SK-N-SH (cell line): Measurements from ENCODE around the gene VWF. TPM values are rescaled to one million over a fixed set of nuclear protein-coding genes. Genes with fewer than 3 reads are reported as not detected.

ENCODE experiments used
- CTCF ChIA-PET: fragments of 300-600, 350-600 bp; formaldehyde crosslinking; extraction: SDS; loops from one replicate; lab custom pipeline; 2021; lab: Yijun Ruan, JAX
- POLR2A ChIA-PET: fragments of 350-600 bp; sonication (Branson Sonifier 250); formaldehyde crosslinking; extraction: SDS; loops from one replicate; lab custom pipeline; 2020; ENCODE audit warnings: antibody characterized with exemption, inconsistent platforms; lab: Yijun Ruan, JAX
- DNase-seq: peaks from one replicate; pipeline ENCODE4 v3.0.0; 2012
- H2AFZ ChIP-seq: fragments of 200-600 bp; sonication (generic); 2 replicates; pipeline ENCODE4 v1.8.1; 2016; ENCODE audit warnings: antibody characterized with exemption, mild to moderate bottlenecking, low read depth
- H3F3A ChIP-seq: fragments of 200-600 bp; sonication (generic); replicated peaks from 2 replicates; pipeline ENCODE3; 2016; ENCODE audit warnings: antibody characterized with exemption, mild to moderate bottlenecking; ENCODE audit not compliant: insufficient read depth
- H3K27ac ChIP-seq, 2 experiments: fragments of 200-500 bp in 1 of 2; fragments of 200-600 bp in 1 of 2; sonication (Bioruptor generic) in 1 of 2; sonication (generic), shearing (Covaris generic) in 1 of 2; 2 replicates each; pipeline versions ENCODE4 v1.5.1 to v1.6.1; 2014 to 2016; ENCODE audit warnings: low read depth in 2 of 2, inconsistent platforms in 1 of 2, low read length in 1 of 2, mild to moderate bottlenecking in 1 of 2, mixed read lengths in 1 of 2
- H3K27me3 ChIP-seq: fragments of 200-600 bp; sonication (generic), shearing (Covaris generic); 2 replicates; pipeline ENCODE4 v1.6.1; 2016; ENCODE audit warnings: mixed run types; ENCODE audit not compliant: insufficient read depth
- H3K36me3 ChIP-seq, 2 experiments: fragments of 200-500 bp in 1 of 2; fragments of 200-600 bp in 1 of 2; sonication (Bioruptor generic) in 1 of 2; sonication (generic) in 1 of 2; replicated peaks in 1 of 2; 2 replicates each; pipeline versions ENCODE3 to v1.5.1; 2014 to 2016; ENCODE audit warnings: low read length in 1 of 2, mild to moderate bottlenecking in 1 of 2; ENCODE audit not compliant: insufficient read depth in 2 of 2, control insufficient read depth in 1 of 2
- H3K4me1 ChIP-seq, 2 experiments: fragments of 200-500 bp in 1 of 2; fragments of 200-600 bp in 1 of 2; sonication (Bioruptor generic) in 1 of 2; sonication (generic), shearing (Covaris generic) in 1 of 2; 2 replicates each; pipeline versions ENCODE4 v1.5.1 to v1.6.1; 2014 to 2016; ENCODE audit warnings: low read depth in 1 of 2, low read length in 1 of 2, mixed run types in 1 of 2; ENCODE audit not compliant: insufficient read depth in 2 of 2, control insufficient read depth in 1 of 2
- H3K4me2 ChIP-seq: fragments of 200-600 bp; sonication (generic), shearing (Covaris generic); 2 replicates; pipeline ENCODE4 v1.6.1; 2017; ENCODE audit warnings: mixed run types
- H3K4me3 ChIP-seq, 2 experiments: fragments of 200-500 bp in 1 of 2; fragments of 200-600 bp in 1 of 2; sonication (Bioruptor generic) in 1 of 2; sonication (generic), shearing (Covaris generic) in 1 of 2; 2 replicates each; pipeline versions ENCODE4 v1.5.1 to v1.8.1; 2014 to 2016; ENCODE audit warnings: low read depth in 2 of 2, inconsistent platforms in 1 of 2, low read length in 1 of 2, mild to moderate bottlenecking in 1 of 2, mixed read lengths in 1 of 2, moderate library complexity in 1 of 2
- H3K79me2 ChIP-seq: fragments of 200-600 bp; sonication (generic); 2 replicates; pipeline ENCODE4 v1.8.1; 2017; ENCODE audit warnings: mild to moderate bottlenecking; ENCODE audit not compliant: insufficient read depth
- H3K9ac ChIP-seq: fragments of 200-600 bp; sonication (generic); 2 replicates; pipeline ENCODE4 v1.6.1; 2017; ENCODE audit warnings: mixed run types
- H3K9me2 ChIP-seq: fragments of 200-600 bp; sonication (generic); 2 replicates; pipeline ENCODE4 v1.6.1; 2017; ENCODE audit warnings: mixed run types
- H3K9me3 ChIP-seq: fragments of 200-600 bp; sonication (generic); 2 replicates; pipeline ENCODE4 v1.6.1; 2017; ENCODE audit warnings: mixed run types, mild to moderate bottlenecking, moderate library complexity
- H4K20me1 ChIP-seq: fragments of 200-600 bp; sonication (generic); 2 replicates; pipeline ENCODE4 v1.6.1; 2017; ENCODE audit warnings: mild to moderate bottlenecking, mixed run types; ENCODE audit not compliant: insufficient read depth
- ELF1 ChIP-seq: IDR thresholded peaks from 2 replicates; pipeline ENCODE4 v1.4.0; 2012
- EZH2phosphoT487 ChIP-seq: fragments of 200-600 bp; sonication (generic); IDR thresholded peaks from 2 replicates; pipeline ENCODE4 v1.6.1; 2017; ENCODE audit warnings: low read depth, mixed run types, mild to moderate bottlenecking, antibody characterized with exemption, moderate library complexity, borderline replicate concordance
- JUND ChIP-seq: IDR thresholded peaks from 2 replicates; pipeline ENCODE4 v1.4.0; 2012
- NFIC ChIP-seq: IDR thresholded peaks from 2 replicates; pipeline ENCODE4 v1.4.0; 2012; ENCODE audit warnings: borderline replicate concordance
- RFX5 ChIP-seq: IDR thresholded peaks from 2 replicates; pipeline ENCODE4 v1.6.1; 2012; ENCODE audit warnings: mild to moderate bottlenecking, improper control_type of control experiment, low read length
- SIN3A ChIP-seq: IDR thresholded peaks from 2 replicates; pipeline ENCODE4 v1.6.1; 2012; ENCODE audit warnings: low read depth, mild to moderate bottlenecking, low read length, moderate library complexity, borderline replicate concordance
- YY1 ChIP-seq: IDR thresholded peaks from 2 replicates; pipeline ENCODE4 v1.4.0; 2012; ENCODE audit warnings: low read depth, mild to moderate bottlenecking
- WGBS: methylation state at CpG from one replicate; pipeline ENCODE4 v1.1.6; 2017; ENCODE audit warnings: low lambda C conversion rate; 5-methylcytosine and 5-hydroxymethylcytosine counted together
- polyA plus RNA-seq, 3 experiments: library from polyadenylated mRNA; depleted of rRNA; stranded (reverse); fragments of >200 nt; gene quantifications; 2 replicates each; pipeline ENCODE4 v1.2.3, GENCODE V29; 2012
- TF ChIP-seq, protein P1 (sequence below): IDR thresholded peaks from 2 replicates; pipeline ENCODE4 v1.4.0; 2012; ENCODE audit warnings: low read depth, borderline replicate concordance
- TF ChIP-seq, protein P2 (sequence below): IDR thresholded peaks from 2 replicates; pipeline ENCODE4; 2012
- TF ChIP-seq, protein P3 (sequence below): IDR thresholded peaks from 2 replicates; pipeline ENCODE4 v1.4.0; 2012; ENCODE audit warnings: low read depth, borderline replicate concordance
- TF ChIP-seq, protein P4 (sequence below): fragments of 200-600 bp; sonication (generic); IDR thresholded peaks from 2 replicates; pipeline ENCODE4 v1.6.1; 2017; ENCODE audit warnings: antibody characterized with exemption, mild to moderate bottlenecking, moderate library complexity

The VWF gene
- polyA plus RNA-seq, 1 of the 3 experiments (the other 2 are of a cell fraction): 0.12 TPM

DNA sequence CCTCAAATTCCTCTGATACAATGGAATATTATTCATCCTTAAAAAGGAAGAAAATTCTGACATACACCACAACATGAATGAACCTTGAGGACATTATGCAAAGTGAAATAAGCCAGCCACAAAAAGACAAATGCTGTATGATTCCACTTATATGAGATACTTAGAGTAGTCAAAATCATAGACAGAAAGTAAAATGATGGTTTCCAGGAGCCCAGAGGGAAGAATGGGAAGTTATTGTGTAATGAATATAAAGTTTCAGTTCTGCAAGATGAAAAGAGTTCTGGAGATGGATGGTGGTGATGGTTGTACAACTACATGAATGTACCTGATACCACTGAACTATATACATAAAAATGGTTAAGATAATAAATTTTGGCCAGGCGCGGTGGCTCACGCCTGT is 18.3 kb downstream of the VWF start (continued):
- TF ChIP-seq, protein P1, sequence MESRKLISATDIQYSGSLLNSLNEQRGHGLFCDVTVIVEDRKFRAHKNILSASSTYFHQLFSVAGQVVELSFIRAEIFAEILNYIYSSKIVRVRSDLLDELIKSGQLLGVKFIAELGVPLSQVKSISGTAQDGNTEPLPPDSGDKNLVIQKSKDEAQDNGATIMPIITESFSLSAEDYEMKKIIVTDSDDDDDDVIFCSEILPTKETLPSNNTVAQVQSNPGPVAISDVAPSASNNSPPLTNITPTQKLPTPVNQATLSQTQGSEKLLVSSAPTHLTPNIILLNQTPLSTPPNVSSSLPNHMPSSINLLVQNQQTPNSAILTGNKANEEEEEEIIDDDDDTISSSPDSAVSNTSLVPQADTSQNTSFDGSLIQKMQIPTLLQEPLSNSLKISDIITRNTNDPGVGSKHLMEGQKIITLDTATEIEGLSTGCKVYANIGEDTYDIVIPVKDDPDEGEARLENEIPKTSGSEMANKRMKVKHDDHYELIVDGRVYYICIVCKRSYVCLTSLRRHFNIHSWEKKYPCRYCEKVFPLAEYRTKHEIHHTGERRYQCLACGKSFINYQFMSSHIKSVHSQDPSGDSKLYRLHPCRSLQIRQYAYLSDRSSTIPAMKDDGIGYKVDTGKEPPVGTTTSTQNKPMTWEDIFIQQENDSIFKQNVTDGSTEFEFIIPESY: no peak
- TF ChIP-seq, protein P2, sequence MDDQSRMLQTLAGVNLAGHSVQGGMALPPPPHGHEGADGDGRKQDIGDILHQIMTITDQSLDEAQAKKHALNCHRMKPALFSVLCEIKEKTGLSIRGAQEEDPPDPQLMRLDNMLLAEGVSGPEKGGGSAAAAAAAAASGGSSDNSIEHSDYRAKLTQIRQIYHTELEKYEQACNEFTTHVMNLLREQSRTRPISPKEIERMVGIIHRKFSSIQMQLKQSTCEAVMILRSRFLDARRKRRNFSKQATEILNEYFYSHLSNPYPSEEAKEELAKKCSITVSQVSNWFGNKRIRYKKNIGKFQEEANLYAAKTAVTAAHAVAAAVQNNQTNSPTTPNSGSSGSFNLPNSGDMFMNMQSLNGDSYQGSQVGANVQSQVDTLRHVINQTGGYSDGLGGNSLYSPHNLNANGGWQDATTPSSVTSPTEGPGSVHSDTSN: no peak
- no peak for TF ChIP-seq JUND
- TF ChIP-seq YY1: no peak
- TF ChIP-seq, protein P3, sequence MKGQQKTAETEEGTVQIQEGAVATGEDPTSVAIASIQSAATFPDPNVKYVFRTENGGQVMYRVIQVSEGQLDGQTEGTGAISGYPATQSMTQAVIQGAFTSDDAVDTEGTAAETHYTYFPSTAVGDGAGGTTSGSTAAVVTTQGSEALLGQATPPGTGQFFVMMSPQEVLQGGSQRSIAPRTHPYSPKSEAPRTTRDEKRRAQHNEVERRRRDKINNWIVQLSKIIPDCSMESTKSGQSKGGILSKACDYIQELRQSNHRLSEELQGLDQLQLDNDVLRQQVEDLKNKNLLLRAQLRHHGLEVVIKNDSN: no peak
- TF ChIP-seq ELF1: no peak
- no peak for TF ChIP-seq RFX5
- no peak for TF ChIP-seq NFIC
- TF ChIP-seq, protein P4, sequence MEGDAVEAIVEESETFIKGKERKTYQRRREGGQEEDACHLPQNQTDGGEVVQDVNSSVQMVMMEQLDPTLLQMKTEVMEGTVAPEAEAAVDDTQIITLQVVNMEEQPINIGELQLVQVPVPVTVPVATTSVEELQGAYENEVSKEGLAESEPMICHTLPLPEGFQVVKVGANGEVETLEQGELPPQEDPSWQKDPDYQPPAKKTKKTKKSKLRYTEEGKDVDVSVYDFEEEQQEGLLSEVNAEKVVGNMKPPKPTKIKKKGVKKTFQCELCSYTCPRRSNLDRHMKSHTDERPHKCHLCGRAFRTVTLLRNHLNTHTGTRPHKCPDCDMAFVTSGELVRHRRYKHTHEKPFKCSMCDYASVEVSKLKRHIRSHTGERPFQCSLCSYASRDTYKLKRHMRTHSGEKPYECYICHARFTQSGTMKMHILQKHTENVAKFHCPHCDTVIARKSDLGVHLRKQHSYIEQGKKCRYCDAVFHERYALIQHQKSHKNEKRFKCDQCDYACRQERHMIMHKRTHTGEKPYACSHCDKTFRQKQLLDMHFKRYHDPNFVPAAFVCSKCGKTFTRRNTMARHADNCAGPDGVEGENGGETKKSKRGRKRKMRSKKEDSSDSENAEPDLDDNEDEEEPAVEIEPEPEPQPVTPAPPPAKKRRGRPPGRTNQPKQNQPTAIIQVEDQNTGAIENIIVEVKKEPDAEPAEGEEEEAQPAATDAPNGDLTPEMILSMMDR: no peak

DNA sequence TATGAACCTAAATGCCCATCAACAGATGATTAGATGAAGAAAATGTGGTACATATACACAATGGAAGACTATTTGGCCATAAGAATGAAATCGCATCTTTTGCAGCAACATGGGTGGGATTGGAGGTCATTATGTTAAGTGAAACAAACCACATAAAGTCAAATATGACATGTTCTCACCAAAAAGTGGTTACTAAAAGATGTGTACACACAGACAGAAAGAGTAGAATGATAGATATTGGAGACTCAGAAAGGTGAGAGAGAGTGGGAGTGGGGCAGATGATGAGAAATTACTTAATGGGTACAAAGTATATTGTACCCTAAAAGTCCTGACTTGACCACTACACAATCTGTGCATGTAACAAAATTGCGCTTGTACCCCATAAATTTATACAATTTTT is 19.6 kb downstream of the VWF start:
- Histone ChIP-seq H3K4me3 (no peak overlapping the region), H3K4me2 (no peak overlapping the region), H3K36me3 (no peaks in the 10 kb centered on the region), H3K79me2 (no peaks in the 10 kb centered on the region), H3K27ac (no peak overlapping the region), H2AFZ (no peak overlapping the region), H3K27me3 (no peaks in the 10 kb centered on the region), H3K9me3 (no peaks in the 10 kb centered on the region), H3K4me1 (no peaks in the 10 kb centered on the region), H4K20me1 (no peaks in the 10 kb centered on the region), H3K9me2 (no peaks in the 10 kb centered on the region), H3K9ac (no peak overlapping the region), H3F3A (peaks cover 9% of the 10 kb centered on the region)
- TF ChIP-seq, protein P3: no peak
- TF ChIP-seq, protein P1: no peak
- TF ChIP-seq SIN3A: no peak
- TF ChIP-seq JUND: no peak
- TF ChIP-seq EZH2phosphoT487: no peak
- CTCF ChIA-PET: no interaction called here
- 95% methylated on average over 2 of the region's 2 CpGs for WGBS
- POLR2A ChIA-PET: no interaction called here
- DNase-seq: no peak
